ENCODE data around the gene MMP28.

Gene MMP28

DNA sequence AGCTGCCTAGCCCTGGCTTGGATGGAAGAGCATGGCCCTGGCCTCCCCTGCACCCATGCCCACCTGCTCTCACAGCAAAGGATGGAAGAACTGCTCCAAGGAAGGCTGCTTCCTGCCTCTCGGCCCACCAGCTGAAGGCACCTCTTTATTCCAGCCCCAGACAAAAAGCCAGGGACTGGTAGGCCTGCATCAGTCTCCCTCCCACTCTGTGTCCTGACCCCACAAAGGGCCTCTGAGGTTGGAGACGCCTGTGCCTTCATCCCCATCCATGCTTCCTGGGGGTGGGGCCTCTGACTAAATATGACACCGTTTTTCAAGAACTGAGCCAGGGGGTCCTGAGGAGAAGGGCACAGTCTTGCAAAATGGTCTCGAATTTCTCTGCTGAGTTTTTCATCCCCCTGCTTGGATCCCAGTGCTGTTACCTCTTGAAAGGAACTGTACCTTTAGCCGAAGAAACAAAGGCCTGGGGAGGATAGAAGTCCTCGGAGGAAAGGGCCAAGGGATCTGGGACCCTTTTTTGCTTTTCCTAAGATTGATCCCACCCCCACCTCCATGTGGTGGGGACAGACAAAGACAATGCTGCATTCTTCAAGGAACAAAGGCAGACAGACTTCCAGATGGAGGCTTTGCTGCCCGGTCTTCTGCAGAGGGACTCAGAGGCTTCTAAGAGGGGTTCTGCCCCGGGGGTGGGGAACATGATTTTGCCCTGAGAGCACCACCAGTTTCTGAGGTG is 29.5 kb downstream of the MMP28 start:
- Histone ChIP-seq H3K4me3 (ENCODE audit: low read length) (no peak overlapping the region), H3K9me3 (replicated peaks; ENCODE audit: insufficient read depth, low read length) (no peaks in the 10 kb centered on the region), H3K4me2 (ENCODE audit: low read depth, low read length) (no peak overlapping the region), H3K4me1 (ENCODE audit: low read length) (no peaks in the 10 kb centered on the region), H3K9me2 (replicated peaks; ENCODE audit: insufficient read depth, low read length) (no peaks in the 10 kb centered on the region), H3K79me2 (ENCODE audit: low read length) (no peaks in the 10 kb centered on the region), H4K20me1 (ENCODE audit: insufficient read depth, low read length) (no peaks in the 10 kb centered on the region), H3F3A (ENCODE audit: insufficient read depth, low read length) (no peaks in the 10 kb centered on the region), H3K9ac (ENCODE audit: low read length) (no peak overlapping the region), H3K27me3 (replicated peaks; ENCODE audit: insufficient read depth, low read length) (peaks cover 12% of the 10 kb centered on the region; the same call in 1 of the 2 replicates), H3K27ac (ENCODE audit: low read length) (no peak overlapping the region), H2AFZ (ENCODE audit: low read length) (no peak overlapping the region), H3K36me3 (replicated peaks; ENCODE audit: insufficient read depth, low read length) (no peaks in the 10 kb centered on the region)
- TF ChIP-seq EZH2phosphoT487 (IDR thresholded peaks at IDR 0.05; ENCODE audit: low read length) (no peak), EZH2 (optimal IDR thresholded peaks at IDR 0.05; ENCODE audit: low read depth, low read length) (no peak)
- TF ChIP-seq, protein P1, sequence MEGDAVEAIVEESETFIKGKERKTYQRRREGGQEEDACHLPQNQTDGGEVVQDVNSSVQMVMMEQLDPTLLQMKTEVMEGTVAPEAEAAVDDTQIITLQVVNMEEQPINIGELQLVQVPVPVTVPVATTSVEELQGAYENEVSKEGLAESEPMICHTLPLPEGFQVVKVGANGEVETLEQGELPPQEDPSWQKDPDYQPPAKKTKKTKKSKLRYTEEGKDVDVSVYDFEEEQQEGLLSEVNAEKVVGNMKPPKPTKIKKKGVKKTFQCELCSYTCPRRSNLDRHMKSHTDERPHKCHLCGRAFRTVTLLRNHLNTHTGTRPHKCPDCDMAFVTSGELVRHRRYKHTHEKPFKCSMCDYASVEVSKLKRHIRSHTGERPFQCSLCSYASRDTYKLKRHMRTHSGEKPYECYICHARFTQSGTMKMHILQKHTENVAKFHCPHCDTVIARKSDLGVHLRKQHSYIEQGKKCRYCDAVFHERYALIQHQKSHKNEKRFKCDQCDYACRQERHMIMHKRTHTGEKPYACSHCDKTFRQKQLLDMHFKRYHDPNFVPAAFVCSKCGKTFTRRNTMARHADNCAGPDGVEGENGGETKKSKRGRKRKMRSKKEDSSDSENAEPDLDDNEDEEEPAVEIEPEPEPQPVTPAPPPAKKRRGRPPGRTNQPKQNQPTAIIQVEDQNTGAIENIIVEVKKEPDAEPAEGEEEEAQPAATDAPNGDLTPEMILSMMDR (IDR thresholded peaks at IDR 0.05; ENCODE audit: low read length) = no peak
- no peak for DNase-seq

DNA sequence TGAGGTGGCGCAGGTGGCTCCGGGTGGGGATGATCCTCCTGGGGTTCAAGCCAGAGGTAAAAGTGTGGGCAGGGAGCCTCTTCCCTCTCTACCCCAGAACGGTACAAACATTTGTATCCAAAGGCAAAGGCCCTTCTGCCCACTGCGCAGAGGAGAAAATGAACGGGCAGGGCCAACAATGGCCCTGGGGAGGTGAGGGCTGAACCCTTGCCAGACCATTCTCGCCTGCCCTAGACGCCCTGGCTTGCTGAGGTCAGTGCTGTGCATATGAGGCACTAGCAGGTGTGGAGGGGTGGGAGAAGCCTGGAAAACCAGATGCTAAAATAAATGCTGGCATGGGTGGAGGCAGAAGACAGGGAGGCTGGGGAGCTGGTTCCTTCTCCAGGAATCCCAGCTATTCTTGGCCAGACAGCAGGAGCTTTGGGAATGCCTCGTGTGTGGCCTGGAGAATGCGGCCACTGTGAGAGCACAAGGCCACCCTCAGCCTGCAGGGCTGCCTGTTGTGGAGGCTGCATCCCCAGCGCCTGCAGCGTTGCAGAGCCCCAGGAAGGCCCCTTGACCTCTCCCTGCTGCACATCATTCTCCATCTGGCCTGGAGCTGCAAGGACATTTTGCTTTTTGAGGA is 30.2 kb downstream of the MMP28 start:
- Histone ChIP-seq H4K20me1 (ENCODE audit: insufficient read depth, low read length) (no peaks in the 10 kb centered on the region), H3K79me2 (ENCODE audit: low read length) (no peaks in the 10 kb centered on the region), H3K4me1 (ENCODE audit: low read length) (no peaks in the 10 kb centered on the region), H3K4me2 (ENCODE audit: low read depth, low read length) (peak overlapping the region; percentile 98), H2AFZ (ENCODE audit: low read length) (peak overlapping the region; percentile 91; the same call in 1 of the 2 replicates), H3K36me3 (replicated peaks; ENCODE audit: insufficient read depth, low read length) (no peaks in the 10 kb centered on the region), H3K4me3 (ENCODE audit: low read length) (peak overlapping the region; percentile 73; the same call in 1 of the 2 replicates), H3K9ac (ENCODE audit: low read length) (no peak overlapping the region), H3F3A (ENCODE audit: insufficient read depth, low read length) (no peaks in the 10 kb centered on the region), H3K27me3 (replicated peaks; ENCODE audit: insufficient read depth, low read length) (peaks cover 12% of the 10 kb centered on the region; the same call in 1 of the 2 replicates), H3K9me3 (replicated peaks; ENCODE audit: insufficient read depth, low read length) (no peaks in the 10 kb centered on the region), H3K27ac (ENCODE audit: low read length) (no peak overlapping the region), H3K9me2 (replicated peaks; ENCODE audit: insufficient read depth, low read length) (no peaks in the 10 kb centered on the region)
- no peak for DNase-seq
- TF ChIP-seq EZH2phosphoT487 (IDR thresholded peaks at IDR 0.05; ENCODE audit: low read length) (no peak), EZH2 (optimal IDR thresholded peaks at IDR 0.05; ENCODE audit: low read depth, low read length) (no peak)
- TF ChIP-seq, protein P1 (IDR thresholded peaks at IDR 0.05; ENCODE audit: low read length) = no peak

DNA sequence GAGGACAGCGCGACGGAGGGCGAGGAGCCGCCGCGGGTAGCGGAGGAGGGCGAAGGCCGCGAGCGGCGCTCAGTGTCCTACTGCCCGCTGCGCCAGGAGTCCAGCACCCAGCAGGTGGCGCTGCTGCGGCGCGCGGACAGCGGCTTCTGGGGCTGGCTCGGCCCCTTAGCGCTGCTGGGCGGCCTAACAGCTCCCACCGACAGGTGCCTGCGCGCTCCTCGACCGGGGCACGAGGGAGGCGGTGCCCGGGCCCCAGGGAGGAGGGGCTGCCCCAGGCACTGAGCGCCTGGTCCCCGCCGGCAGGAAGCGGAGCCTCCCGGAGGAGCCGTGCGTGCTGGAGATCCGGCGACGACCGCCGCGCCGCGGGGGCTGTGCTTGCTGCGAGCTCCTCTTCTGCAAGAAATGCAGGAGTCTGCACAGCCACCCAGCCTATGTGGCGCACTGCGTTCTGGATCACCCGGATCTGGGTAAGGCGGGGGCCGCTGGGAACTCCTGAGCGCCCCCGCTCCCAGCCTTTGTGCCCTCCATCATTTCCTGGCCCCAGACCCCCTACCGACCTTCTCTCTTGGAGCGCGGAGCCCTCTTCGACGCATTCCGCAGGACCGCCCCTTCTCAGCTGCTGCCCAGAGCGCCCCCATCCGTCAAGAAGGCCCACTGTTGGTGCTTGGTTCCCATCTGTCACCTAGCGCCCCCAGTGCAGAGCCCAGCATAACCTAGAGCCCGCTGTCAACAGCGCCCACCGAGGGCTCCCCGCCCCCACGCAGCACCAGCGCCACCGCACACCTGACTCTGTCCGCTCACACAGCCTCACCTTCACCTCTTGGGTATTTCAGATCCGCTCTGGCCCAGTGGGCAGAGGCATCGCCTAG is 31.1 kb downstream of the MMP28 start:
- peak overlapping the region; percentile 91 for H2AFZ ChIP-seq (ENCODE audit: low read length)
- H3K4me1 ChIP-seq (ENCODE audit: low read length) = no peaks in the 10 kb centered on the region
- no peak overlapping the region for H3K27ac ChIP-seq (ENCODE audit: low read length)
- H3K9me2 ChIP-seq (replicated peaks; ENCODE audit: insufficient read depth, low read length) = no peaks in the 10 kb centered on the region
- DNase-seq = peak; percentile 95
- H4K20me1 ChIP-seq (ENCODE audit: insufficient read depth, low read length) = no peaks in the 10 kb centered on the region
- no peak for TF ChIP-seq EZH2 (optimal IDR thresholded peaks at IDR 0.05; ENCODE audit: low read depth, low read length)
- TF ChIP-seq, protein P1 (IDR thresholded peaks at IDR 0.05; ENCODE audit: low read length) = peak; percentile 78
- TF ChIP-seq EZH2phosphoT487 (IDR thresholded peaks at IDR 0.05; ENCODE audit: low read length) = no peak
- H3K9me3 ChIP-seq (replicated peaks; ENCODE audit: insufficient read depth, low read length) = no peaks in the 10 kb centered on the region
- H3K36me3 ChIP-seq (replicated peaks; ENCODE audit: insufficient read depth, low read length) = no peaks in the 10 kb centered on the region
- no peaks in the 10 kb centered on the region for H3K79me2 ChIP-seq (ENCODE audit: low read length)
- H3K4me3 ChIP-seq (ENCODE audit: low read length) = peak overlapping the region; percentile 73
- H3K4me2 ChIP-seq (ENCODE audit: low read depth, low read length) = peak overlapping the region; percentile 98
- H3F3A ChIP-seq (ENCODE audit: insufficient read depth, low read length) = no peaks in the 10 kb centered on the region
- H3K27me3 ChIP-seq (replicated peaks; ENCODE audit: insufficient read depth, low read length) = peaks cover 12% of the 10 kb centered on the region; the same call in 1 of the 2 replicates
- H3K9ac ChIP-seq (ENCODE audit: low read length) = peak overlapping the region; percentile 31
